Measurements from ENCODE around the gene SERTAD4. TPM values are rescaled to one million over a fixed set of nuclear protein-coding genes. Genes with fewer than 3 reads are reported as not detected.

SERTAD4 gene
- total RNA-seq, 1 experiment from 2014 or later, result 3.9 TPM

DNA sequence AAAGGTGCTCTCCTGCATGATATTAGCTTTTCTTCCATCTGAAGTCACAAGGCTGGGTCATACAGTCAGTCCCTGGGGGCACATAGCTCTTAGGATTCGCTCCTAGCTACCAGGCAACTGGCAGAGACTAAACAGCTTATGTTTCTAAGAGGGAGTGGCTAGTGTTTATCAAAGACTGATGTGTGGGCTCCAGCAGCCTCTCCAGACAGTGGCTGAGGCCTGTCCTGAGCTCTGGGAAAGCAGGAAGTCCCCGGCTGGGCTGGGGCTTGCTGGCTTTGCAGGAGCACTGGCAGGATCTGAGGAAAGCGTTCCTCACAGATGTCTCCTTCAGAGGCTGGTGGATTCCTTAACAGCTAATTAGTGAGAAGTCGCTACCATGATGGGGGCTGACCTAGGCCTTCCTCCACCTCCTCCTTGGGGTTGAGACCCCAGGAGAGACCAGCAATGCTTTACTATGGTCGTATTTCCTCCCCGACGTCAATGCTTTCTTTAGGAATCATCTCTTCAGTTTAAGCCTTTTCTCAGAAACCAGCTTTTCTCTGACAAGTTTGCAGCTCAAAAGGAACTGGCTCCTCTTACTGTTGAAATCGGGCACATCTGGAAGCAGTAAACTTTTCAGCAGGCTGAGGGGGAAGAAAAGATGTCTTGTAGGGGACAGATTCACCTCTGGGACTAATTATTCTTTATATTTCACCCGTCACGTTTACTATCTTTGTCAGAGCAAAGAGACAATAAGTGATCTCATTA, 62.6 kb downstream of the SERTAD4 start:
- 0 out of 7 replicates have a peak overlapping the region, but pooled peaks of 1 of the 3 experiments have one; percentile 15 for H3K27ac Mint-ChIP-seq
- H2BK20ac ChIP-seq (ENCODE audit: low read depth, low read length, poor library complexity, severe bottlenecking), result no peak overlapping the region
- no peak overlapping the region for H3K4ac ChIP-seq (ENCODE audit: low read depth, low read length)
- H3K9me3 Mint-ChIP-seq, result peaks cover 3 to 5% of the 10 kb centered on the region in 2 experiments; a peak in 3 of 5 replicates
- H3K27me3 Mint-ChIP-seq (ENCODE audit: low read depth), result peaks cover 35% of the 10 kb centered on the region
- no peak overlapping the region for H3K18ac ChIP-seq (ENCODE audit: insufficient read length, low read depth, low read length)
- H3K4me2 ChIP-seq (ENCODE audit: insufficient read depth, insufficient read length, low read length), result no peak overlapping the region
- H3T11ph ChIP-seq (ENCODE audit: low read length), result no peak overlapping the region
- H3K14ac ChIP-seq (ENCODE audit: insufficient read depth, low read length), result no peak overlapping the region
- no peak overlapping the region for H2BK15ac ChIP-seq (ENCODE audit: low read depth, low read length)
- no peak overlapping the region for H4K8ac ChIP-seq (replicated peaks; ENCODE audit: insufficient read length, low read depth, low read length)
- peaks cover 4% of the 10 kb centered on the region; the same call in 1 of the 2 replicates for H3K27me3 ChIP-seq (ENCODE audit: insufficient read depth, low read length)
- peak; percentile 74 for DNase-seq
- H3K23ac ChIP-seq (ENCODE audit: insufficient read length, low read depth, low read length), result no peak overlapping the region
- H3K36me3 Mint-ChIP-seq (ENCODE audit: insufficient read depth in 1 of 3, low read depth in 3 of 3), result peaks cover 1 to 4% (median 2%) of the 10 kb centered on the region in 3 experiments; a peak in 1 of 7 replicates
- TF ChIP-seq, protein P1, sequence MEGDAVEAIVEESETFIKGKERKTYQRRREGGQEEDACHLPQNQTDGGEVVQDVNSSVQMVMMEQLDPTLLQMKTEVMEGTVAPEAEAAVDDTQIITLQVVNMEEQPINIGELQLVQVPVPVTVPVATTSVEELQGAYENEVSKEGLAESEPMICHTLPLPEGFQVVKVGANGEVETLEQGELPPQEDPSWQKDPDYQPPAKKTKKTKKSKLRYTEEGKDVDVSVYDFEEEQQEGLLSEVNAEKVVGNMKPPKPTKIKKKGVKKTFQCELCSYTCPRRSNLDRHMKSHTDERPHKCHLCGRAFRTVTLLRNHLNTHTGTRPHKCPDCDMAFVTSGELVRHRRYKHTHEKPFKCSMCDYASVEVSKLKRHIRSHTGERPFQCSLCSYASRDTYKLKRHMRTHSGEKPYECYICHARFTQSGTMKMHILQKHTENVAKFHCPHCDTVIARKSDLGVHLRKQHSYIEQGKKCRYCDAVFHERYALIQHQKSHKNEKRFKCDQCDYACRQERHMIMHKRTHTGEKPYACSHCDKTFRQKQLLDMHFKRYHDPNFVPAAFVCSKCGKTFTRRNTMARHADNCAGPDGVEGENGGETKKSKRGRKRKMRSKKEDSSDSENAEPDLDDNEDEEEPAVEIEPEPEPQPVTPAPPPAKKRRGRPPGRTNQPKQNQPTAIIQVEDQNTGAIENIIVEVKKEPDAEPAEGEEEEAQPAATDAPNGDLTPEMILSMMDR (conservative IDR thresholded peaks at IDR 0.05), result no peak
- no CpG with 5 or more reads among the region's 10 CpGs for WGBS (ENCODE audit: extremely low coverage, insufficient read length, low lambda C conversion rate)
- peaks cover 2% of the 10 kb centered on the region; the same call in 1 of the 2 replicates for H3K4me1 ChIP-seq (ENCODE audit: insufficient read depth, low read length)
- no peak overlapping the region for H4K5ac ChIP-seq (ENCODE audit: insufficient read length, low read depth, low read length)
- H4K20me1 ChIP-seq (ENCODE audit: control insufficient read depth, insufficient read depth, insufficient read length), result no peaks in the 10 kb centered on the region
- H2AK5ac ChIP-seq (ENCODE audit: insufficient read length, low read length), result no peak overlapping the region
- H3K79me1 ChIP-seq (ENCODE audit: insufficient read depth, low read depth, low read length, poor library complexity, severe bottlenecking), result no peaks in the 10 kb centered on the region
- H3K79me2 ChIP-seq (ENCODE audit: insufficient read depth, low read length), result no peaks in the 10 kb centered on the region
- no peak overlapping the region for H2BK12ac ChIP-seq (ENCODE audit: insufficient read length, low read depth, low read length)
- no peak overlapping the region for H3K4me3 Mint-ChIP-seq
- peaks cover 41 to 44% of the 10 kb centered on the region in 2 experiments for H3K4me1 Mint-ChIP-seq
- peaks cover 10% of the 10 kb centered on the region for H3K23me2 ChIP-seq (ENCODE audit: insufficient read length, low read depth, low read length, poor library complexity, severe bottlenecking)
- no peak overlapping the region for H4K91ac ChIP-seq (ENCODE audit: insufficient read length, low read depth, low read length)
- no peak overlapping the region for H2BK120ac ChIP-seq (ENCODE audit: low read depth, low read length, poor library complexity, severe bottlenecking)
- H3K9ac ChIP-seq (ENCODE audit: extremely low read depth, insufficient read length, low read length), result no peak overlapping the region
- H3K56ac ChIP-seq (ENCODE audit: insufficient read length, low read depth, low read length), result no peak overlapping the region
- no peak overlapping the region for H2BK5ac ChIP-seq (ENCODE audit: insufficient read length, low read length)
- H3K27ac ChIP-seq (ENCODE audit: insufficient read length, low read depth, low read length), result no peak overlapping the region
- no peaks in the 10 kb centered on the region for H3K9me3 ChIP-seq (ENCODE audit: control insufficient read depth, low read depth, low read length)
- no peak overlapping the region for H2AFZ ChIP-seq (ENCODE audit: low read length)

Other genes with a start within 250 kb of the SERTAD4 start
- gene HHAT, start 96.1 kb downstream of the SERTAD4 start, total RNA-seq (2021), result 0.48 and 0.83 TPM in 2 replicates

Measured in H9 (cell line).